HCT116 (cell line): ENCODE data around the gene FCRL6. TPM values are rescaled to one million over a fixed set of nuclear protein-coding genes. Genes with fewer than 3 reads are reported as not detected.

Source experiments
- ATAC-seq: fragments of 200-7000 bp; cut with Tn5 transposase; 2 replicates; pipeline ENCODE4 v1.9.1; 2020; ENCODE audit warnings: mild to moderate bottlenecking, moderate library complexity
- BruUV-seq: library from RNA; stranded (reverse); fragments of 400-500 nt; replicated peaks from 2 replicates; lab custom pipeline; 2021; lab: Mats Ljungman, UMichigan
- CTCF ChIA-PET: fragments of 300-600 bp; sonication (Branson Sonifier 250); formaldehyde crosslinking; loops from one replicate; lab custom pipeline; 2021; ENCODE audit warnings: antibody characterized with exemption; lab: Charles Lee
- POLR2A ChIA-PET: fragments of 300-600, 350-600 bp; sonication (Branson Sonifier 250); formaldehyde crosslinking; loops from one replicate; lab custom pipeline; 2021; ENCODE audit warnings: antibody characterized with exemption; lab: Charles Lee
- RAD21 ChIA-PET, 2 experiments: fragments of 300-600 bp; sonication (Branson Sonifier 250); formaldehyde crosslinking; loops; one replicate each; lab custom pipeline; 2023; ENCODE audit warnings: low total read pairs in 2 of 2; ENCODE audit not compliant: uncharacterized antibody in 2 of 2, unreplicated experiment in 2 of 2, low non-redundant PET in 1 of 2; lab: Charles Lee
- DNase-seq: peaks from one replicate; pipeline ENCODE4 v3.0.0-alpha.2; 2010; ENCODE audit warnings: low read depth, low spot score
- H2AFZ ChIP-seq: fragments of 200-600 bp; shearing (Covaris generic), sonication (generic); 2 replicates; pipeline ENCODE4 v1.6.1; 2017; ENCODE audit warnings: low read depth, mixed run types, mixed read lengths, antibody characterized with exemption, low read length; ENCODE audit not compliant: poor library complexity, severe bottlenecking
- H3K27ac ChIP-seq: 2 replicates; pipeline ENCODE4 v1.5.1; 2012; ENCODE audit warnings: low read depth, low read length
- H3K27me3 ChIP-seq: fragments of 200-600 bp; sonication (generic); 2 replicates; pipeline ENCODE4 v1.6.1; 2016; ENCODE audit warnings: mixed run types, low read length, mixed read lengths; ENCODE audit not compliant: insufficient read depth
- H3K36me3 ChIP-seq, 2 experiments: fragments of 200-500 bp in 1 of 2; fragments of 200-600 bp in 1 of 2; sonication (Bioruptor generic) in 1 of 2; sonication (generic) in 1 of 2; 2 replicates each; pipeline versions ENCODE4 v1.5.1 to v1.6.1; 2014 to 2016; ENCODE audit warnings: low read length in 2 of 2, inconsistent platforms in 1 of 2, mixed read lengths in 1 of 2, mixed run types in 1 of 2; ENCODE audit not compliant: insufficient read depth in 2 of 2, control insufficient read depth in 1 of 2
- H3K4me1 ChIP-seq, 2 experiments: fragments of 200-600 bp in 1 of 2; sonication (generic) in 1 of 2; 2 replicates each; pipeline versions ENCODE4 v1.5.1 to v1.6.1; 2012 to 2017; ENCODE audit warnings: low read length in 2 of 2, inconsistent platforms in 1 of 2, mild to moderate bottlenecking in 1 of 2, mixed read lengths in 1 of 2, mixed run types in 1 of 2, moderate library complexity in 1 of 2; ENCODE audit not compliant: insufficient read depth in 2 of 2, control insufficient read depth in 1 of 2
- H3K4me2 ChIP-seq: fragments of 200-600 bp; sonication (generic); 2 replicates; pipeline ENCODE4 v1.6.1; 2017; ENCODE audit warnings: mixed run types, low read length, mixed read lengths
- H3K4me3 ChIP-seq, 2 experiments: fragments of 200-600 bp in 1 of 2; sonication (generic) in 1 of 2; replicated peaks in 1 of 2; 2 replicates each; pipeline ENCODE4 v1.5.1; 2011 to 2016; ENCODE audit warnings: low read length in 2 of 2, control low read depth in 1 of 2, low read depth in 1 of 2, mild to moderate bottlenecking in 1 of 2, mixed read lengths in 1 of 2, mixed run types in 1 of 2
- H3K79me2 ChIP-seq: fragments of 200-600 bp; sonication (generic); 2 replicates; pipeline ENCODE4 v1.6.1; 2017; ENCODE audit warnings: mild to moderate bottlenecking, mixed run types, low read length, moderate library complexity, mixed read lengths; ENCODE audit not compliant: insufficient read depth
- H3K9ac ChIP-seq: fragments of 200-600 bp; sonication (generic); 2 replicates; pipeline ENCODE4 v1.6.1; 2016; ENCODE audit warnings: low read length, mixed read lengths
- H3K9me2 ChIP-seq: fragments of 200-600 bp; sonication (generic), shearing (Covaris generic); 2 replicates; pipeline ENCODE4 v1.6.1; 2017; ENCODE audit warnings: mixed run types, mild to moderate bottlenecking, moderate library complexity; ENCODE audit not compliant: insufficient read depth
- H3K9me3 ChIP-seq, 2 experiments: fragments of 200-500 bp in 1 of 2; fragments of 200-600 bp in 1 of 2; sonication (Bioruptor generic) in 1 of 2; sonication (generic) in 1 of 2; 2 replicates each; pipeline ENCODE4 v1.6.1; 2014 to 2017; ENCODE audit warnings: low read length in 2 of 2, mixed read lengths in 2 of 2, inconsistent platforms in 1 of 2, low read depth in 1 of 2, mild to moderate bottlenecking in 1 of 2, mixed run types in 1 of 2, moderate library complexity in 1 of 2; ENCODE audit not compliant: control insufficient read depth in 1 of 2, insufficient read depth in 1 of 2
- H4K20me1 ChIP-seq: fragments of 200-600 bp; sonication (generic), shearing (Covaris generic); 2 replicates; pipeline ENCODE4 v1.6.1; 2017; ENCODE audit warnings: mixed run types, mild to moderate bottlenecking, moderate library complexity; ENCODE audit not compliant: insufficient read depth
- ATF3 ChIP-seq: IDR thresholded peaks from 2 replicates; pipeline ENCODE4 v1.6.1; 2012
- CBX3 ChIP-seq: IDR thresholded peaks from 2 replicates; pipeline ENCODE4 v1.6.1; 2012; ENCODE audit warnings: low read depth
- CEBPB ChIP-seq: IDR thresholded peaks from 2 replicates; pipeline ENCODE4 v1.6.1; 2012; ENCODE audit warnings: low read depth
- ELF1 ChIP-seq: IDR thresholded peaks from 2 replicates; pipeline ENCODE4 v1.6.1; 2012; ENCODE audit warnings: low read depth, borderline replicate concordance
- JUND ChIP-seq: IDR thresholded peaks from 2 replicates; pipeline ENCODE4 v1.6.1; 2012
- POLR2A ChIP-seq: IDR thresholded peaks from 2 replicates; pipeline ENCODE4 v1.7.0; 2011; ENCODE audit warnings: borderline replicate concordance; ENCODE audit not compliant: insufficient read depth, insufficient read length; ENCODE audit errors: extremely low read depth
- POLR2AphosphoS5 ChIP-seq: IDR thresholded peaks from 2 replicates; pipeline ENCODE4 v1.6.1; 2011; ENCODE audit warnings: mild to moderate bottlenecking, low read depth, low read length, moderate library complexity
- ZBTB33 ChIP-seq: IDR thresholded peaks from 2 replicates; pipeline ENCODE4 v1.6.1; 2011; ENCODE audit warnings: mild to moderate bottlenecking, low read length, moderate library complexity; ENCODE audit not compliant: insufficient replicate concordance; ENCODE audit errors: extremely low read depth
- ZFX ChIP-seq: fragments of 450-650 bp; IDR thresholded peaks from 2 replicates; pipeline ENCODE4 v1.6.1; 2017
- ZNF274 ChIP-seq: fragments of 200-500 bp; sonication (Bioruptor generic); IDR thresholded peaks from 2 replicates; pipeline ENCODE4 v1.6.1; 2014; ENCODE audit warnings: mild to moderate bottlenecking, low read depth, low read length, inconsistent platforms
- intact Hi-C: fragments of 100-400 bp; cut with micrococcal nuclease; formaldehyde crosslinking; loops from 2 replicates; pipeline ENCODE4 v1.10.0; 2022
- total RNA-seq: library from RNA; stranded (reverse); gene quantifications from one replicate; pipeline ENCODE4 v1.2.1, GENCODE V29; 2021; ENCODE audit not compliant: unreplicated experiment
- TF ChIP-seq, protein P1 (sequence below): IDR thresholded peaks from 2 replicates; pipeline ENCODE4 v1.6.1; 2012; ENCODE audit warnings: low read depth

FCRL6 gene
- total RNA-seq, 1 experiment from 2014 or later, result not detected

- TF ChIP-seq ZBTB33, result no peak
- TF ChIP-seq CBX3, result no peak
- TF ChIP-seq POLR2A, result no peak
- TF ChIP-seq CEBPB, result no peak
- no peak for TF ChIP-seq ELF1
- TF ChIP-seq ZFX, result no peak
Observed at GRCh38 chr1:159771127-159771895, 30.8 kb upstream of the FCRL6 start (continued).

- Histone ChIP-seq H3K27me3 (peaks cover 12% of the 10 kb centered on the region; the same call in 1 of the 2 replicates), H3K9me2 (no peaks in the 10 kb centered on the region), H3K9me3 (no peaks in the 10 kb centered on the region), H3K27ac (no peak overlapping the region), H3K4me3 (no peak overlapping the region), H2AFZ (no peak overlapping the region), H3K79me2 (no peaks in the 10 kb centered on the region), H3K36me3 (no peaks in the 10 kb centered on the region), H3K4me2 (no peak overlapping the region), H4K20me1 (no peaks in the 10 kb centered on the region), H3K9ac (no peak overlapping the region), H3K4me1 (no peaks in the 10 kb centered on the region)
- no peak for ATAC-seq
- TF ChIP-seq CEBPB (no peak), ZNF274 (no peak), ATF3 (no peak), POLR2AphosphoS5 (no peak), JUND (no peak)
- TF ChIP-seq, protein P1, sequence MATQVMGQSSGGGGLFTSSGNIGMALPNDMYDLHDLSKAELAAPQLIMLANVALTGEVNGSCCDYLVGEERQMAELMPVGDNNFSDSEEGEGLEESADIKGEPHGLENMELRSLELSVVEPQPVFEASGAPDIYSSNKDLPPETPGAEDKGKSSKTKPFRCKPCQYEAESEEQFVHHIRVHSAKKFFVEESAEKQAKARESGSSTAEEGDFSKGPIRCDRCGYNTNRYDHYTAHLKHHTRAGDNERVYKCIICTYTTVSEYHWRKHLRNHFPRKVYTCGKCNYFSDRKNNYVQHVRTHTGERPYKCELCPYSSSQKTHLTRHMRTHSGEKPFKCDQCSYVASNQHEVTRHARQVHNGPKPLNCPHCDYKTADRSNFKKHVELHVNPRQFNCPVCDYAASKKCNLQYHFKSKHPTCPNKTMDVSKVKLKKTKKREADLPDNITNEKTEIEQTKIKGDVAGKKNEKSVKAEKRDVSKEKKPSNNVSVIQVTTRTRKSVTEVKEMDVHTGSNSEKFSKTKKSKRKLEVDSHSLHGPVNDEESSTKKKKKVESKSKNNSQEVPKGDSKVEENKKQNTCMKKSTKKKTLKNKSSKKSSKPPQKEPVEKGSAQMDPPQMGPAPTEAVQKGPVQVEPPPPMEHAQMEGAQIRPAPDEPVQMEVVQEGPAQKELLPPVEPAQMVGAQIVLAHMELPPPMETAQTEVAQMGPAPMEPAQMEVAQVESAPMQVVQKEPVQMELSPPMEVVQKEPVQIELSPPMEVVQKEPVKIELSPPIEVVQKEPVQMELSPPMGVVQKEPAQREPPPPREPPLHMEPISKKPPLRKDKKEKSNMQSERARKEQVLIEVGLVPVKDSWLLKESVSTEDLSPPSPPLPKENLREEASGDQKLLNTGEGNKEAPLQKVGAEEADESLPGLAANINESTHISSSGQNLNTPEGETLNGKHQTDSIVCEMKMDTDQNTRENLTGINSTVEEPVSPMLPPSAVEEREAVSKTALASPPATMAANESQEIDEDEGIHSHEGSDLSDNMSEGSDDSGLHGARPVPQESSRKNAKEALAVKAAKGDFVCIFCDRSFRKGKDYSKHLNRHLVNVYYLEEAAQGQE, result no peak
- POLR2A ChIA-PET, result no interaction called here
- BruUV-seq, result no TSS peak
- RAD21 ChIA-PET, result no interaction called here
- intact Hi-C loops, result no loop called here
- CTCF ChIA-PET, result no interaction called here
- DNase-seq, result no peak
Observed at GRCh38 chr1:159774465-159774864, 27.7 kb upstream of the FCRL6 start.
